NCI-H82 treated with DMSO at 0.1 percent for 48 hours (cell line): ENCODE data around the gene KRT79.
"Not testable (repeated sequence)": the region's sequence is repeated elsewhere in the genome, so short reads cannot be mapped to it uniquely, and the experiment has no call there.

Experiments used
- DNase-seq: peaks from one replicate; lab custom pipeline; 2025; ENCODE audit not compliant: unreplicated experiment; lab: John Stamatoyannopoulos, UW

Gene KRT79

DNA sequence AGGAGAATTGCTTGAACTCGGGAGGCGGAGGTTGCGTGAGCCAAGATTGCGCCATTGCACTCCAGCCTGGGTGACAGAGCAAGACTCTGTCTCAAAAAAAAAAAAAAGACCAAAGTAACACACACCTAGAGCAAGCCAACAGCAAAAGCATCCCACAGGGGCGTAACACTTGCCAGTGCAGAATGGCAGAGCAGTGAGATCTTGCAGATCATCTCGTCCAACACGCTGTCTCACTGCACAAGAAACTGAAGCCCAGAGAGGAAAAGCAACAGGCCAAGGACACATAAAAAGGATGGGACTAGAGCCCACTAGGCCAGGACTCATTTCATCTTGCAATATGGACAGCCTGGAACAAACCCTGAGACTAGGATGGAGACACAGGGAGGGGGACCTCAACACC is 27.4 kb upstream of the KRT79 start:
- DNase-seq = no peak

DNA sequence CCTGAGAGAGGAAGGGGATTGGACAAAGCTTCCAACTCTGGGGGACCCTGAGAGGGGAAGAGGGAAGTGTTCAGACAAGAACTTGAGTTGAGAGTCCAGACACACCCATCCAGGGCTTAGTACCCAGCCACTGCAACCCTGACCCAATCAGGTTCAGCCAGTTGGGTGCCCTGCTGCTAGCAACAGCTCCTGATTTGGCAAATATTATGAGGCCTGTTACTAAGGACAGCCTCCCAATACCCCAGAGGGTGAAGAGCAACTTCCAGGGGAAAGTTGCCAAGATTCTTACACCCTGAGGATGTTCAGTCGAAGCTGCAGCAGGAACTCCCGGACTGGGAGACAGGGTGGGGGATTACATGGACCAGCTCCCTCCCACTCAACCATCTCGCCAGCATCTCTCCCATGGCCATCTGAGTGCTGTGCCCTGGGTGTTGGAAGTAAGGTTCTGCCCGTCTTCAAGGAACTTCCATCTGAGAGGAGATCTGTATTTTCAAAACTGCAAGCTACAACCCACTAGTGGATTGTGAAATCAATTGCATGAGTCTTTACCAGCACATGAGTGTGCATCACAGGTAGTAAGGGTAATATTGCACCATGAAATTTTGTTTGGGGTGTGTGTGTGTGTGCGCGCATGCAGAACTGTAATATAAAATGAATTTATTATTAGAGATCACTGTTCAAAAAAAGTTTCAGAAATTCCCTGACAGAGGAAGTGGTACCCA is 26.2 kb upstream of the KRT79 start:
- no peak for DNase-seq

DNA sequence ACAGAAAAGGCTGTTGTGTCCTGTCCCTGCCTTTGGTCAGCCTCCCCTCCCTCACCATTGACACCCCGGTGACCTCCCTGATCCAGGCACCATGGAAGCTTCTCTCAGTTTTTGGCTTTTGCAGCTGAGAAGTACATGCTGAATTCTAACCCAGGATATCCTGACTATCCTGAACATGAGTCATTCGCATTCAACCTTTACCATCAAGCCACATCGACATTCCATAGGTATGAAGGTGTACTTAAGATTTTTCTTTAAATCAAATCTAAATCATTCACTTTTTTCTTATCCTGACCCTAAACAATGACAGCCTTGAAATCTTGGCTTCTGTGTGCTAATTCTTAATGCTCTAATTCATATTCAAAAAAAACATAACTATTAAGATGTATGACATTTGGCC is 23.4 kb upstream of the KRT79 start:
- DNase-seq = no peak

DNA sequence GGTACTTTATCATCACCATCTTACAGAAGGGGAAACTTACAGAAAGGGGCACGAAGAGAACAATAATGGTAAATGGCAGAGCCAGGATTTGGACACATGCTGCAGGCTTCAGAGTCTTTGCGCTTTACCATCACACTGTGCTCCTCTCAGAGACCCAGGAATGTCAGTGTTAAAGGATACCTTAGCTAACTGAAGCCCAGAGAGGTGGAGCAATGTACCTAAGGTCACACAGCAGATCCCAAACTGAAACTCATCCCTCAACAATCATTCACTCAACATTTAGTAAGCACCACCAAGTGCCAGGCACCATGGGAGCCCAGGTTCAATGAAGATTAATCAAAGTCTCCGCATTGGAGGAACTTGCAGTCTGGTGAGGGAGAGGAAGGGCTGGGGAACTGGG is 22.7 kb upstream of the KRT79 start:
- no peak for DNase-seq

DNA sequence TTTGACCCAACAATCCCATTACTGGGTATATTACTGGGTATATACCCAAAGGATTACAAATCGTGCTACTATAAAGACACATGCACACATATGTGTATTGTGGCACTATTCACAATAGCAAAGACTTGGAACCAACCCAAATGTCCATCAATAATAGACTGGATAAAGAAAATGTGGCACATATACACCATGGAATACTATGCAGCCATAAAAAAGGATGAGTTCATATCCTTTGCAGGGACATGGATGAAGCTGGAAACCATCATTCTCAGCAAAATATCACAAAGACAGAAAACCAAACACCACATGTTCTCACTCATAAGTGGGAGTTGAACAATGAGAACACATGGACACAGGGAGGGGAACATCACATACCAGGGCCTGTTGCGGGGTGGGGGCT is 22.0 kb upstream of the KRT79 start:
- not testable (repeated sequence) for DNase-seq

DNA sequence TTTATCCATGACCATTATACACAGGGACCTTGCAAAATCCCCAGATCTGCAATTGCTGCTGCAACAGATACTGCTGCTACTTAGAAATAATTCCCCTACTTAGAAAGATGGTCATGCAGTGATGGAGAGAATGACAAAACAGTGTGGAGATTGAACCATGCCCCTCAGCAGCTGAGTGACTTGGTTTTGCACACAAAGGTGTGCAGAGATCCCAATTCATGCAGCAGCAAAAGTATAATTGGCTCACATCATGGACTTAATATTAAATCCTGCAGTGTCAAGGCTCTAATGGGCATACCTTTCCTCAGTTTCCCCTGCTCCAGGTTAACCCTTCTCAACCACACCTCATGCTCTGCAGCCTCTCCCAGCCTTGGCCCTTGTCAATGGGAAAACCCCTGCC is 17.7 kb upstream of the KRT79 start:
- DNase-seq = no peak

DNA sequence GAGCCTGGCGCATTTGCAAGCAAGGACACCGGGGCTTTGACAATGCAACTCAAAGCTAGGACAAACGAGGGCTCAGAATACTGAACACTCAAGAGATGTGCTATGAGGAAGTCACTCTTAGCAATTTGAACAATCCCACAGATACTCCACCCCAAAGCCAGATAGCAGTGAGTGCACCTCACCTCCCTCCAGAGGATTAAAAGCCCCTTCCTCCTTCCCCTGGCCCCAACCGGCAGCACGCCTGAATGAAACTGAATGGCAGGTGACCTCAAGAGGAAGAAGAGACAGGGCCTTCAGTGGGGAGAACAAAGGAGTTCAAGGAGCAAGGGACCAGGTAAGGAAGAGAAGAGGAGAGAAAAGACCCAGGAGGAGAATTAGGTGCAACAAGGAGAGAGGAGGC is 16.6 kb upstream of the KRT79 start:
- DNase-seq = no peak

DNA sequence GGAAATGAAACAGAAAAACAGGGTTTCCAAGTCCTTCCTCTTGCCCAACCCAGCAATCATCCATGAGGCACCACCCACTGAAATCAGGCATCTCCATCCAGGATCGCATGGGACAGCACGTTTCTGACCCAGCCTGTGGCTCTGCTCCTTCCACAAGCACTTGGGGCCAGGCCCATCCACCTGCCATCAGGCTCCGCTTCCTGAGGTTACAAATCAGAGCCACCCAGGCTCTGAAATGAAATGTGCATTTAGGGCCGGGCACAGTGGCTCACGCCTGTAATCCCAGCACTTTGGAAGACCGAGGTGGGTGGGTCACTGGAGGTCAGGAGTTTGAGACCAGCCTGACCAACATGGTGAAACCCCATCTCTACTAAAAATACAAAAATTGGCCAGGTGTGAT is 15.4 kb upstream of the KRT79 start:
- no peak for DNase-seq

DNA sequence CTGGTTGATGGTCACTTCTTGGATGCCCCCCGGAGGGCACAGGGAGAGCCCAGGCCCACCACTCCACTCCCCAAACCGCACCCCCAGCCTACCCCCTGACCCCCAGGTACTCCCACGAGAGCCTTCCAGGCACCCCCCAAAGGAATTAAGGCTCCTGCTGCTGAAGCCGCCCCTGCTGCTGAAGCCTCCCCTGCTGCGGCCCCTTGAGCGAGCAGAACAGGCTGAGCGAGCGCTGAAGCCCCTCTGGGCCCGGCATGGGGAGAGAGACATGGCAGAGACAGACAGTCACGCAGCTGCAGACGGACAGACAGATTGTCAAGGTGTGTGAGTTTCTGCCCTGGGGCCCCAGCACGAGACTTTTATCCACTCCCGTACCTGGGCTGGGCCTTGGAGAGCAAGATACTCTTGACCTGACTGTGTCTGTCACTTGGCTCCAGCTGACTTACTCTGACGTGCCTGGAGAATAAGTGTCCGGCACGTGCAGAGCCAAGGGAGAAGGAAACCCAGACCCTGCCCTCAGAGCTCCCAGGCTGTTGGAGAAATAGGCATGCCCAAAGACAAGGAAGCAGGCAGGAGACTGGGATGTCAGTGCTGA is 14.6 kb upstream of the KRT79 start, which contains the start of gene KRT78:
Gene KRT78, minus strand, starts transcription at position 334 of the 595 bp plus-strand sequence. Its CDS starts 64 bp downstream, at position 270.
- no peak for DNase-seq

DNA sequence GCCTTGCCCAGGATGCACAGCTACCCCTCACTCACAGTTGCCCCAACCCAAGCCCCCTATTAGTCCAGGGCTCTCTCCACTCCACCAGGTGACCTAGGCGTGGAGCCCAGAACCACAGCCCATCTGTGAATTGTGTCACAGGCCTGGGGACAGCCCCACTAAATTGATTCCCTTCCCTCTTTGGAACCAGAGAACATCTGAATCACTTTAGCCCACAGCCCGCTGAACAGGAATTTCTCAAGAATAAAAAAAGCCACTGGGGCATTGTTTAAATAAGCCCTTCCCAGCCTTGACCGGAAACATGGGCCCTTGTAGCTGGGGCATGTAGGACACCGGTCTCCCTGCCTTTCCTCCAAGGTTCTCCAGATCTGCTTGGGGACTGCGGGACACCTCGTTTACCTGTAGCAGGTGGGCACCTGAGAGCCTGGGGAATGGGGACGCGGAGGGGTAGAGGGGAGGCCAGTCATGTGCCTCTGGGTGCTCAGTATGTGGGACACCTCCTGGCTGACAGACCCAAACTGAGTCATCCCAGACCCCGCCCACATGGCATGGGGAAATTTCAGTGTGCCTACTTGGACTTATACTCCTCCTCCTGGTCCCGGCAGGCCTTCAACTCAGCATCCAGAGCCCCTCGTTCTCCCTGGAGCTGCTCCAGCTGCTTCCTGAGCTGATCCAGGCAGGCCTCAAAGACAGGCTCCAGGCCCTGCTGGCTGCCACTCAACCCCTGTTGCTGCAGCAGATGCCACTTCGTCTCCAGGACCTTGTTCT is 13.4 kb upstream of the KRT79 start:
- DNase-seq = no peak

DNA sequence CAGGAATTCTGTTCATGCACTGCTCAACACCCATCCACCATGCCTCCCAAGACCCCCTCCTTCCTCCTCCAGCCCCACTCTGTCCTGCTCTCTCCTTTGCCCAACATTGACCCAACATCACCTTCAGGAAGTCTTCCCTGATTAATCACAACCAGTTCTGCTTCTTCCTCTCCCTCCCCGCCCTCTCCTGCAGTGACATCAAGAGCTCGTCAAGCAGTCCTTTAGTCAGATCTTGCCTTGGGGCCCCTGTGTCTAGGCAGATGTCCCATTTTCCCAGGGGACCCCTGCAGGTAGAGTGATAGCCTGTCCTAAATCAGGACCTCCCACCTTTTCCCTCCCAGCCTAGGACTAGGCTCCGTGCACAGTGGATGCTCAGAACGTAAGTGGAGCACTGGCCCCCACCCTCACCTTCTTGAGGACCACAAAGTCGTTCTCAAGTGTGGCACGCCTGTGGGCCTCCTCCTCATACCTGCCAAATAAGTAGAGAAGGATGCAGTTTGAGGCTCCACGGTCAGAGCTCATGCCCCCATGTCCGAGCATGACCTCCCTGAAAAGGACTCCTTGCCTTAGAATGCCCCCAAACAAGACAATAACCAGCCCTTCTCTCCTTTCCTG is 12.4 kb upstream of the KRT79 start:
- DNase-seq = no peak

DNA sequence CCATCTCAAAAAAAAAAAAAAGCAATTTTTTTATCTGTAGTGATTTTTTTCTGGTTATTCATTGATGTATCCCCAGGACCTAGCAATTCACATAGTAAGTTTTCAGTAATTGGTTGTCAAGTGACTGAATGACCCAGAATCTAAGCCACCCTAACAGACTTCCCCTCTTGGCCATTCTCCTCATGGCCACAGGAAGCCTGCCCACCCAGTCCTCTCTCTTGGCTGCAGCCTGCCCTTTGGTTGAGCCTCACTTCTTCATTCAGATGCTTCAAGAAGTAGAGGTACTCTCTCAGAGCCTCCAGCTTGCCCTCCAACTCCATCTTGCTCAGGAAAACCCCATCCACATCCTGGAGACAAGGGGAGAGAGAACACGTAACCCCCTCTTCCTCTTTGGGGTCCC is 11.8 kb upstream of the KRT79 start:
- DNase-seq = no peak

DNA sequence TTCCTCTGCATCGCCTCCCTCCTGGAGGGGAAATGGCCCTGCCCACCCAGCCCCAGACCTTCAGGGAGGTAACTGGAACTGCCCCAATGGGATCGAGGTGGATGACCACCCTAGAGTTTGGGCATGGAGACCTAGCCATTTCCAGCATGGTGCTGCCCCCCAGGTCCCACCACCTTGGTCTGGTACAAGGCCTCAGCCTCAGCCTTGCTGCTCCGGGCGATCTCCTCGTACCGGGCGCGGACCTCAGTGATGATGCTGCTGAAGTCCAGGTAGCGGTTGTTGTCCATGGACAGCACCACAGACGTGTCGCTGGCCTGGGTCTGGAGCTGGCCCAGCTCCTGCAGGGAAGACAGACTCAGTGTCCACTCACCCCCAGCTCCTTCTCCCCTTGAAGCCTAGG is 10.3 kb upstream of the KRT79 start:
- no peak for DNase-seq

DNA sequence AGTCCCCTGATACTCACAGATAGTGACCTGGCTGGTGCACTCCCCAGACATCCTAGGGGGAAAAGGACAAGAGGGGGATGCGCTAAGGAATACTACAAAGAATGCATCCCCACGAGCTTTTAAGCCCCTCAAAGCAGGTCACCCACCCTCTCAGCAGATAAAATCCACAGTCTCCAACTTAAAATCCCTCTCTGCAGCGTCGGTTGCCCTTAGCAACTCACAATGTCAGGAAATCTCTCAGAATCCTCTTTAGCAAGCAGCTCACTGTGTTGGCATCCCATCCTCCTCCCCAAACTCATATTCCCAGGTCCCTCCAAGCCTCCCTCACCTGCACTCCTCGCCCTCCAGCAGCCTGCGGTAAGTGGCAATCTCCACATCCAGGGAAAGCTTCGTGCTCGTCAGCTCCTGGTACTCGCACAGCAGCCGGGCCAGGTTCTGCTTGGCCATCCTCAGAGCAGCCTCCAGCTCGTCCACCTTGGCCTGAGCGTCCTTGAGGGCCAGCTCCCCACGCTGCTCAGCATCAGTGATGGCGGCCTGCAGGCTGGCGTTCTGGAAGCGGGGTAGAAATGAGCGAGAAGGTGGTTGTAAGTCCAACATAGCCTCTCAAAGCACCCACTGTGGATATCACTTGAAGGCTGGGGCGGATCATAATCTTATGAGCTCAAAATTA is 5.5 kb upstream of the KRT79 start:
- no peak for DNase-seq

DNA sequence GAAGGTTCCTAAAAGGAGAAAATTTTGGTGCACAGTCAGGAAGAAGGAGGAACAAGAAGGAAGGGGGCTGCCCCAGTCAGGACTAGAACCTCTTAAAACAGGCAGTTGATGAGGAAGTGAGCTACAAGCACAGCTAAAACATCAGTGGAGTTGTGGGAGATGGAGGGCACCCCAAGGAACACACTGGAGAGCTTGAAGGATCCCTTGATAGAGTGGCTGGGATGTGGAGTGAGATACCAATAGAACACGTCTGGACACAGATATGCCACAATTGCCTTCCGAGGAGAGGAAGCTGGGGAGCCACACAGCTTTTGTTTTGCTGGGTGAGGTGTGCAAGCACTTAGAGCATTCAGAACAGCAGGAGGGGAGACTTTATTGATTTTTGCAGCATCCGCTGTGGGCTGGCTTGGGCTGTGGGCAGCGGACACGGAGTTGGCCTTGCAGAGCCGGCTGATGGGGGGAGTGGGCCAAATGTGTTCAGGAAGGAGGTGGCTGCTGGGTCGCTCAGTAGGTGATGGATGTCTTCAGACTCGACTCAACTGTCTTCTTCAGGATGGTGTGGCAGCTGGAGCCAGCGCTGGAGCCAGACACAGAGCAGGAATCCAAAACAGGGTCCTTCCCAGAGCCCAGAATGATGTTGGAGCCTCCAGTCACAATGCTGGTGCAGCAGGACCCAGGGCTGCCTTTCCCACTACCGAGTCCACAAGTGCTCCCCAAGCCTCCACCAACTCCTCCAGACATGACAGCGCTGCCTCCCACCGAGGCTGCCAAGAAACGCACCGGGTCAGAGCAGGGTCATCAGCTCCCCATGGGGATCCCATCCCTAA is 4.7 kb upstream of the KRT79 start:
- no peak for DNase-seq

DNA sequence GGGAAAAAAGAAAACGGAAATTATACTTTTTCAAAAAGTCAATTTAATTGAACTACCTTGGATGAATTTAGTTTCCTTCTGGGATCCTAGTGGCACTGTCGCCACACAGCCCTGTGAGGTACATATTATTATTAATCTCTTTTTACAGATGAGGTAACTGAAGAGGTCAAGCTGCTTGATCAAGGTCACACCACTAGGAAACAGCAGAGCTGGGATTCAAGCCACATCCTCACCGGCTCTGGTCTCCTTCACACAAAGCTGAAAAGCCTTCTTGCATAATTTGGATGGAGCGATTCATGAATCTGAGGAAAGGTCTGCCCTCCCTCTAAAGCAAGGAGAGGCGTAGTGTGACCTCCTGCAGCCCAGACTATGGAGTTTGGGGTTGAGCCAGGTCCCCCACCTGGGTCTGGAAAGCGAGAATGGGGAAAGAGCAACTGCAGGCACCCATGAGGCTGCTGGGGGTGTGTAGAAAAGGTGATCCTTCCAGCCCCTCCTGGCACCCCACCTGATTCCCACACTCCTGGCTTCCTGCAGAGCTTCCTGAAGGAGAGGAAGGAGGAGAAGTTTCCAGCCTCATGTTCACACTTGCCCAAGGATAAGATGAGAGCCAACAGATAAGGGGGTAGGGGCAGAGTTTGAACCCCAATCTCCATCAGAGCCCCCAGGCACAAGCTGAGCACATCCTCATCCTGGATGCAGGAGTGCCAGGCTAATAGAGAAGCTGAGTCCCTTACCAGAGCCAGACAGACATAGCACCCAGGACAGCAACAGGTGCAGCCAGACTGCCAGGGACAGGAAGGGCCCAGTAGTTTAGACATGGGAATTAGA is 3.9 kb upstream of the KRT79 start:
- no peak for DNase-seq

DNA sequence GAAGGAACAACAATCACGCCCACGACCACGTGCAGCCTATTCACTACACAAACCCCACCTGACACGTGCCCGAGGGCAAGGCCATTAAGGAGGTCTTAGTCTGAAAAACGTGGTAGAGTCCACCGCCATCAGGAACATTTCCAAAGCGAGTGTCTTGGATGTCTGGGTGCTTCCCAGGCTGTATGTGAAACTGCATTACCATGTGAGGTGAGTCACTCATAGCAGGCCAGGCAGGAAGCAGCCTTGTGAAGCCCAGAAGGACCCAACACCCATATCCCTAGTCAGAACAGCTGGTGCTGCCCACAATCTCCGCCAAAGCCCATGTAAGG is 3.3 kb upstream of the KRT79 start:
- DNase-seq = no peak

DNA sequence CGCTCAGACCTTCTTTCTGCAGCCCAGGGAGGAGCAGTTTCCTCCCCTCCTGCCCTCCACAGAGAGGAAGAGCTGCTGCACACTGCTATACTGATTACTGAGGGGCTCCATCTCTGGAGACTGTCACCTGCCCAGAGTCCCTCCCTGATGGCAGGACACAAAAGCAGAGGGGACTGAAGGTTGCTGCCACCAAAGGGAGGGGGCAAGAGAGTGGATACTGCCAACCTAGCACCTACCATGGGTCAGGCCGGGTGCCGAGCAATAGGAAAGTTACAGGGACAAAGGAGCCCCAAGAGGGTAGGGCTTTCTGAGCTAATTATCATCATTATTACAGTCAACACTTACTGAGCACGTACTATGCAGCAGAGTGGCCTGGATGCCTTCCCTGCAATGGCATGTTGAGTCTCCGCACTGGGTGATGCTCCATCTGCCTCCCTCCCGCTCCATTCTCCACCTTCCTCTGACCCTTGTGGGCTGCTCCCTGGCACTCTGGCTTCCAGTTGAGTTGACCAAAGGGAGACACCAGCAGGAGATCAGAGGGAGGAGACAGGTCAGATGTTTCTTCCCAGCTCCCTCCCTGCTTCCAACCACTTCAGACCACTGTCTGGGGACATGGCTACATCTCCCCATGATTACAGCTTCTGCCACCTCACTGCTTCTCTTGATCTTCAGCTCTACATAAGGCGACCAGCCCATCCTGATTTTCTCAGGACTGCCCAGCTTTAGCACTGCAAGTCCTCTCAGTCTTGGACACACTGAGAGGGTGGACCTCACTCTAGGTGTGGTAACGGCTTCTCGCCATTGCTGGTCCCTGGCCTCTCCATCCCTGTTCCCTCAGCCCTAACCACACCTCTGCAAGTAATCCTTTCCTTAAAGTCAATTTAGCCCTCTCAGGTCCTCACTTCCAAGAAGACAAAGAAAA is 2.6 kb upstream of the KRT79 start:
- DNase-seq = no peak

DNA sequence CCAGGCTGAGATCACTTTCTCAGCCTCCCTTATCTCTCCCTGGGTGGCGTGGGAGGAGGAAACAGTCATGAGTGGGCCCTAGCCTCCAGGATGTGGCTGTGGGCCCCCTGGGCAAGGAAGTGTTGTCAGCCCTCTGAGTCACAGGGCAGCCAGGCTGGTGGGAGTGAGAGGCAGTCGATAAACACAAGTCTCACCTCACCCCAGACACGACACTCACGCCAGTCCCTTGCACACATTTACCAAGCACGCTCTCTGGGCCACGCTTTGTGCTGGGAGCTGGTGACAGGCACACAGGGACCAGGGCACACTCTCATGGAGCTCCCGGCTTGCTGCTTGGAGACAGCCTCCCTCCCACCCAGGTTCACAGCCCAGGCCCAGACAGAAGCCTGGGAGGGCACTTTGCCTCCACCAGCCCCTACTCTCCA is 1.9 kb upstream of the KRT79 start:
- DNase-seq = no peak
